ENCODE results near the gene ZNF513. TPM values are rescaled to one million over a fixed set of nuclear protein-coding genes. Genes with fewer than 3 reads are reported as not detected.
"Not testable (repeated sequence)": the region's sequence is repeated elsewhere in the genome, so short reads cannot be mapped to it uniquely, and the experiment has no call there.

ZNF513 gene
- 14.5 and 16.2 TPM in 2 replicates for total RNA-seq

GRCh38 chr2:27380626-27381545 lies at the start of gene ZNF513:
Gene ZNF513 (minus strand): TSS chr2:27380734. CDS start chr2:27380526, 208 bp downstream.
- H3K9me3 Mint-ChIP-seq, result no peaks in the 10 kb centered on the region
- intact Hi-C loops (cut with micrococcal nuclease), result loop anchor here (1.0 kb wide), 4 partner anchors 11 to 108 kb away; partner anchors contain the start of genes EIF2B4, IFT172, NRBP1 and PPM1G
- H3K27me3 Mint-ChIP-seq (ENCODE audit: insufficient read depth), result no peaks in the 10 kb centered on the region

GRCh38 chr2:27428978-27429541 lies 48.5 kb upstream of the ZNF513 start:
- H3K9me3 Mint-ChIP-seq, result no peaks in the 10 kb centered on the region
- intact Hi-C loops (cut with micrococcal nuclease), result loop anchor here (1.0 to 5.0 kb wide), 10 partner anchors 20 to 357 kb away; partner anchors contain the start of genes CCDC121, EIF2B4, GPN1 and GTF3C2

More at GRCh38 chr2:27380626-27381545, at the start of gene ZNF513:
- peak within 1 kb of the TSS; percentile 96 for H3K27ac Mint-ChIP-seq
- peak; percentile 87 for DNase-seq (ENCODE audit: low spot score)
- peaks cover 52% of the 10 kb centered on the region for H3K36me3 Mint-ChIP-seq (ENCODE audit: low read depth)
- H3K4me3 Mint-ChIP-seq, result peak within 1 kb of the TSS; percentile 92
- peaks cover 20% of the 10 kb centered on the region for H3K4me1 Mint-ChIP-seq (ENCODE audit: low read depth)

GRCh38 chr2:27428213-27428977 lies 47.9 kb upstream of the ZNF513 start, which contains the start of gene NRBP1:
Gene NRBP1 (plus strand): TSS chr2:27428631. CDS start chr2:27433274, 4,643 bp downstream.
- Mint-ChIP-seq H3K27me3 (ENCODE audit: insufficient read depth) (no peaks in the 10 kb centered on the region), H3K27ac (peak within 1 kb of the TSS; percentile 97), H3K9me3 (no peaks in the 10 kb centered on the region), H3K36me3 (ENCODE audit: low read depth) (peaks cover 10% of the 10 kb centered on the region), H3K4me1 (ENCODE audit: low read depth) (peaks cover 37% of the 10 kb centered on the region), H3K4me3 (peak within 1 kb of the TSS; percentile 97)
- peak; percentile 93 for DNase-seq (ENCODE audit: low spot score)
- intact Hi-C loops (cut with micrococcal nuclease), result loop anchor here (1.0 to 5.0 kb wide), 10 partner anchors 19 to 356 kb away; partner anchors contain the start of genes CCDC121, EIF2B4, GPN1 and GTF3C2

More at GRCh38 chr2:27428978-27429541, 48.5 kb upstream of the ZNF513 start:
- Mint-ChIP-seq H3K36me3 (ENCODE audit: low read depth) (peaks cover 16% of the 10 kb centered on the region), H3K27ac (peak overlapping the region; percentile 97), H3K4me1 (ENCODE audit: low read depth) (peaks cover 43% of the 10 kb centered on the region), H3K27me3 (ENCODE audit: insufficient read depth) (no peaks in the 10 kb centered on the region), H3K4me3 (peak overlapping the region; percentile 97)
- peak; percentile 76 for DNase-seq (ENCODE audit: low spot score)

- Mint-ChIP-seq H3K9me3 (no peaks in the 10 kb centered on the region), H3K4me1 (ENCODE audit: low read depth) (peaks cover 32% of the 10 kb centered on the region), H3K27ac (peak overlapping the region; percentile 97), H3K4me3 (peak overlapping the region; percentile 97), H3K27me3 (ENCODE audit: insufficient read depth) (no peaks in the 10 kb centered on the region), H3K36me3 (ENCODE audit: low read depth) (peaks cover 6% of the 10 kb centered on the region)
- intact Hi-C loops (cut with micrococcal nuclease), result loop anchor here (1.0 to 5.0 kb wide), 10 partner anchors 19 to 356 kb away; partner anchors contain the start of genes CCDC121, EIF2B4, GPN1 and GTF3C2
- no peak for DNase-seq (ENCODE audit: low spot score)
Observed at GRCh38 chr2:27427863-27428212, 47.3 kb upstream of the ZNF513 start.

- DNase-seq (ENCODE audit: low spot score); H3K27me3 Mint-ChIP-seq (ENCODE audit: insufficient read depth); H3K4me3 Mint-ChIP-seq; H3K36me3 Mint-ChIP-seq (ENCODE audit: low read depth); H3K27ac Mint-ChIP-seq; H3K9me3 Mint-ChIP-seq: not testable (repeated sequence)
- H3K4me1 Mint-ChIP-seq (ENCODE audit: low read depth), result peaks cover 17% of the 10 kb centered on the region
- intact Hi-C loops (cut with micrococcal nuclease), result loop anchor here (5.0 kb wide), 1 partner anchor 353 kb away; the partner anchor contains the start of gene OST4
Observed at GRCh38 chr2:27425039-27425438, 44.5 kb upstream of the ZNF513 start.

GRCh38 chr2:27422958-27423357 lies 42.4 kb upstream of the ZNF513 start:
- no peaks in the 10 kb centered on the region for H3K9me3 Mint-ChIP-seq
- intact Hi-C loops (cut with micrococcal nuclease), result no loop called here
- no peak for DNase-seq (ENCODE audit: low spot score)
- peaks cover 4% of the 10 kb centered on the region for H3K27me3 Mint-ChIP-seq (ENCODE audit: insufficient read depth)
- H3K4me1 Mint-ChIP-seq (ENCODE audit: low read depth), result peaks cover 6% of the 10 kb centered on the region
- H3K4me3 Mint-ChIP-seq, result no peak overlapping the region
- H3K36me3 Mint-ChIP-seq (ENCODE audit: low read depth), result no peaks in the 10 kb centered on the region
- no peak overlapping the region for H3K27ac Mint-ChIP-seq

GRCh38 chr2:27421660-27422250 lies 41.2 kb upstream of the ZNF513 start:
- Mint-ChIP-seq H3K4me3 (no peak overlapping the region), H3K27ac (no peak overlapping the region), H3K36me3 (ENCODE audit: low read depth) (no peaks in the 10 kb centered on the region), H3K4me1 (ENCODE audit: low read depth) (no peaks in the 10 kb centered on the region), H3K27me3 (ENCODE audit: insufficient read depth) (peaks cover 4% of the 10 kb centered on the region), H3K9me3 (no peaks in the 10 kb centered on the region)
- intact Hi-C loops (cut with micrococcal nuclease), result no loop called here
- DNase-seq (ENCODE audit: low spot score), result no peak

GRCh38 chr2:27420996-27421395 lies 40.5 kb upstream of the ZNF513 start:
- no peaks in the 10 kb centered on the region for H3K36me3 Mint-ChIP-seq (ENCODE audit: low read depth)
- intact Hi-C loops (cut with micrococcal nuclease), result no loop called here
- H3K9me3 Mint-ChIP-seq, result no peaks in the 10 kb centered on the region
- no peaks in the 10 kb centered on the region for H3K4me1 Mint-ChIP-seq (ENCODE audit: low read depth)
- no peak overlapping the region for H3K4me3 Mint-ChIP-seq
- no peak for DNase-seq (ENCODE audit: low spot score)
- H3K27ac Mint-ChIP-seq, result no peak overlapping the region
- H3K27me3 Mint-ChIP-seq (ENCODE audit: insufficient read depth), result peaks cover 4% of the 10 kb centered on the region

GRCh38 chr2:27416151-27416550 lies 35.6 kb upstream of the ZNF513 start:
- Mint-ChIP-seq H3K9me3 (no peaks in the 10 kb centered on the region), H3K36me3 (ENCODE audit: low read depth) (no peaks in the 10 kb centered on the region), H3K27me3 (ENCODE audit: insufficient read depth) (peaks cover 6% of the 10 kb centered on the region), H3K27ac (no peak overlapping the region), H3K4me3 (no peak overlapping the region), H3K4me1 (ENCODE audit: low read depth) (no peaks in the 10 kb centered on the region)
- DNase-seq (ENCODE audit: low spot score), result no peak
- intact Hi-C loops (cut with micrococcal nuclease), result no loop called here

- Mint-ChIP-seq H3K9me3 (no peaks in the 10 kb centered on the region), H3K27me3 (ENCODE audit: insufficient read depth) (peaks cover 2% of the 10 kb centered on the region), H3K4me1 (ENCODE audit: low read depth) (peaks cover 16% of the 10 kb centered on the region), H3K36me3 (ENCODE audit: low read depth) (peaks cover 3% of the 10 kb centered on the region), H3K4me3 (no peak overlapping the region), H3K27ac (no peak overlapping the region)
- DNase-seq (ENCODE audit: low spot score), result no peak
- intact Hi-C loops (cut with micrococcal nuclease), result no loop called here
Observed at GRCh38 chr2:27412419-27413152, 32.1 kb upstream of the ZNF513 start.

- DNase-seq (ENCODE audit: low spot score), result peak; percentile 95
- intact Hi-C loops (cut with micrococcal nuclease), result loop anchor here (1.0 to 10.0 kb wide), 8 partner anchors 19 to 220 kb away; partner anchors contain the start of genes ATRAID, CAD, CCDC121 and EIF2B4
- Mint-ChIP-seq H3K27ac (peak within 1 kb of the TSS; percentile 89), H3K4me1 (ENCODE audit: low read depth) (peaks cover 29% of the 10 kb centered on the region), H3K27me3 (ENCODE audit: insufficient read depth) (peaks cover 2% of the 10 kb centered on the region), H3K9me3 (no peaks in the 10 kb centered on the region), H3K4me3 (peak within 1 kb of the TSS; percentile 90), H3K36me3 (ENCODE audit: low read depth) (peaks cover 13% of the 10 kb centered on the region)
Observed at GRCh38 chr2:27409321-27410073, 29.0 kb upstream of the ZNF513 start, which contains the start of gene PPM1G. Gene PPM1G (minus strand): TSS chr2:27409591. CDS start chr2:27409422, 169 bp downstream.
